CD4-positive, alpha-beta T cell (primary cell): ENCODE results near the gene TMEM145. TPM values are rescaled to one million over a fixed set of nuclear protein-coding genes. Genes with fewer than 3 reads are reported as not detected.

Experiments used
- ATAC-seq: fragments of 200-7000 bp; cut with Tn5 transposase; one replicate; pipeline ENCODE4 v1.10.0; 2022; ENCODE audit warnings: mild to moderate bottlenecking; ENCODE audit not compliant: poor library complexity
- CTCF ChIA-PET: fragments of 350-600 bp; sonication (Branson Sonifier 250); formaldehyde crosslinking; loops from one replicate; lab custom pipeline; 2021; ENCODE audit warnings: antibody characterized with exemption, inconsistent platforms; lab: Charles Lee
- POLR2A ChIA-PET: fragments of 350-600 bp; sonication (Branson Sonifier 250); formaldehyde crosslinking; loops from one replicate; lab custom pipeline; 2021; ENCODE audit warnings: antibody characterized with exemption, inconsistent platforms; lab: Charles Lee
- DNase-seq, 14 experiments: peaks; one replicate each; pipeline ENCODE4 v3.0.0-alpha.2; 2013 to 2020; ENCODE audit warnings: mixed read lengths in 2 of 14
- H3K27ac ChIP-seq, 2 donors: one replicate each; pipeline versions ENCODE4 v1.5.1 to v1.7.0; 2013; ENCODE audit warnings: low read length in 2 of 2, low read depth in 1 of 2, mild to moderate bottlenecking in 1 of 2
- H3K27me3 ChIP-seq, 2 experiments: 1 replicate in 1 of 2; 2 replicates in 1 of 2; pipeline versions ENCODE4 v1.6.1 to v1.7.0; 2013; ENCODE audit warnings: low read length in 2 of 2, control low read depth in 1 of 2, mild to moderate bottlenecking in 1 of 2, moderate library complexity in 1 of 2; ENCODE audit not compliant: insufficient read depth in 2 of 2, control insufficient read depth in 1 of 2
- H3K36me3 ChIP-seq: one replicate; pipeline ENCODE4 v1.6.1; 2013; ENCODE audit warnings: low read length, control low read depth; ENCODE audit not compliant: insufficient read depth
- H3K4me1 ChIP-seq: one replicate; pipeline ENCODE4 v1.6.1; 2013; ENCODE audit warnings: low read length, control low read depth; ENCODE audit not compliant: insufficient read depth
- H3K4me3 ChIP-seq: one replicate; pipeline ENCODE4 v1.5.1; 2013; ENCODE audit warnings: mild to moderate bottlenecking, low read length, moderate library complexity
- H3K9me3 ChIP-seq, 2 experiments: 1 replicate in 1 of 2; 2 replicates in 1 of 2; pipeline versions ENCODE4 v1.6.1 to v1.7.0; 2013; ENCODE audit warnings: low read length in 2 of 2, mild to moderate bottlenecking in 2 of 2, control low read depth in 1 of 2, moderate library complexity in 1 of 2; ENCODE audit not compliant: control insufficient read depth in 1 of 2, insufficient read depth in 1 of 2
- H3K27ac Mint-ChIP-seq: one replicate; pipeline ENCODE4 v1.8.0; 2020; ENCODE audit warnings: mixed read lengths
- H3K27me3 Mint-ChIP-seq: one replicate; pipeline ENCODE4 v1.8.0; 2021; ENCODE audit warnings: mixed read lengths
- H3K36me3 Mint-ChIP-seq: one replicate; pipeline ENCODE4 v1.8.0; 2021; ENCODE audit warnings: low read depth, mixed read lengths
- H3K4me1 Mint-ChIP-seq: one replicate; pipeline ENCODE4 v1.8.0; 2021; ENCODE audit warnings: low read depth, mixed read lengths
- H3K4me3 Mint-ChIP-seq: one replicate; pipeline ENCODE4 v1.8.0; 2020; ENCODE audit warnings: mild to moderate bottlenecking, mixed read lengths
- H3K9me3 Mint-ChIP-seq: one replicate; pipeline ENCODE4 v1.8.0; 2020; ENCODE audit warnings: mixed read lengths
- intact Hi-C, 2 experiments: fragments of 100-400 bp; cut with DNase I in 1 of 2; cut with micrococcal nuclease in 1 of 2; formaldehyde crosslinking; loops; one replicate each; pipeline versions ENCODE4 v1.15.1 to v1.9.0; 2023 to 2025; cut with DNase I, micrococcal nuclease
- total RNA-seq, 174 experiments: library from RNA in 2 of 174; stranded (reverse) in 2 of 174; gene quantifications; one replicate each; pipeline ENCODE4 v1.2.3 and lab custom pipeline; 2021 to 2026
- TF ChIP-seq, protein P1 (sequence below): fragments of 200-600 bp; IDR thresholded peaks from one replicate; pipeline ENCODE4 v1.8.0; 2022; ENCODE audit warnings: antibody characterized with exemption, mild to moderate bottlenecking

TMEM145 gene
- total RNA-seq, 2 experiments from 2014 or later = not detected

DNA sequence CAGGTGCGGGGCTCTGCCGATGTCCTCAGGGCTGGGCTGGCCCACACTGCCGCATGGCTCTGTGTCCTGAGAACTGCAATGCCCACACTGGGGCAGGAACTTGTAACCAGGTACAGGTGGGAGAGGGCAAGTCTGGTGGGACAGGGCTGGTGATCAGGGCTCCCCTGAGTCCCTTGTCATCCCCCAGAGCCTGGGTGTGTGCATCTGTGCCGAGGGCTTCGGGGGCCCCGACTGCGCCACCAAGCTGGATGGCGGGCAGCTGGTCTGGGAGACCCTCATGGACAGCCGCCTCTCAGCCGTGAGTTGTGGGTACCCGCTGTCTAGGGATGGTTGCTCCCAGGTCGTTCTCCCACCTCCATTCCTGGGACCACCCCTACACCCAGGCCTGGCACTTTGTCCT lies 42.8 kb downstream of the TMEM145 start:
- no peak for ATAC-seq
- no peak for DNase-seq
- H3K9me3 Mint-ChIP-seq = no peaks in the 10 kb centered on the region

DNA sequence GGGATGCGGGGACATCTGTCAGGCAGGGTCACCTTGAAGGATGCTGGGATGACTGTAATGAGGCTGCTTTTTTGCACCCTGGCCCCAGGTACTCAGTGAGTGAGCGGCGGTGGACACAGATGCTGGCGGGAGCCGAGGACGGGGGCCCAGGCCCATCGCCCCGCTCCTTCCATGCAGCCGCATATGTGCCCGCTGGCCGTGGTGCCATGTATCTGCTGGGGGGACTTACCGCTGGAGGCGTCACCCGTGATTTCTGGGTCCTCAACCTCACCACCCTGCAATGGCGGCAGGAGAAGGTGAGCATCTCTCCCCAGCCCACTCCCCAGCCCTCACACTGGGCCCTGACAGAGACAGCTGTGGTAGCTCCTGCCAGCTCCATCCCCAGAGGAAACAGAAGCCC lies 43.6 kb downstream of the TMEM145 start:
- H3K4me3 ChIP-seq = no peak overlapping the region
- Mint-ChIP-seq H3K9me3 (no peaks in the 10 kb centered on the region), H3K4me3 (no peak overlapping the region), H3K4me1 (no peaks in the 10 kb centered on the region), H3K27me3 (no peaks in the 10 kb centered on the region), H3K27ac (no peak overlapping the region), H3K36me3 (peaks cover 8% of the 10 kb centered on the region)
- no peaks in the 10 kb centered on the region for H3K4me1 ChIP-seq
- TF ChIP-seq, protein P1, sequence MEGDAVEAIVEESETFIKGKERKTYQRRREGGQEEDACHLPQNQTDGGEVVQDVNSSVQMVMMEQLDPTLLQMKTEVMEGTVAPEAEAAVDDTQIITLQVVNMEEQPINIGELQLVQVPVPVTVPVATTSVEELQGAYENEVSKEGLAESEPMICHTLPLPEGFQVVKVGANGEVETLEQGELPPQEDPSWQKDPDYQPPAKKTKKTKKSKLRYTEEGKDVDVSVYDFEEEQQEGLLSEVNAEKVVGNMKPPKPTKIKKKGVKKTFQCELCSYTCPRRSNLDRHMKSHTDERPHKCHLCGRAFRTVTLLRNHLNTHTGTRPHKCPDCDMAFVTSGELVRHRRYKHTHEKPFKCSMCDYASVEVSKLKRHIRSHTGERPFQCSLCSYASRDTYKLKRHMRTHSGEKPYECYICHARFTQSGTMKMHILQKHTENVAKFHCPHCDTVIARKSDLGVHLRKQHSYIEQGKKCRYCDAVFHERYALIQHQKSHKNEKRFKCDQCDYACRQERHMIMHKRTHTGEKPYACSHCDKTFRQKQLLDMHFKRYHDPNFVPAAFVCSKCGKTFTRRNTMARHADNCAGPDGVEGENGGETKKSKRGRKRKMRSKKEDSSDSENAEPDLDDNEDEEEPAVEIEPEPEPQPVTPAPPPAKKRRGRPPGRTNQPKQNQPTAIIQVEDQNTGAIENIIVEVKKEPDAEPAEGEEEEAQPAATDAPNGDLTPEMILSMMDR = no peak
- DNase-seq = no peak
- CTCF ChIA-PET = no interaction called here
- H3K27ac ChIP-seq = no peak overlapping the region
- POLR2A ChIA-PET = no interaction called here
- no peak for ATAC-seq
- H3K9me3 ChIP-seq = no peaks in the 10 kb centered on the region
- peaks cover 4% of the 10 kb centered on the region for H3K36me3 ChIP-seq
- intact Hi-C loops = no loop called here
- no peaks in the 10 kb centered on the region for H3K27me3 ChIP-seq

More for the DNA sequence above, 42.8 kb downstream of the TMEM145 start:
- Histone ChIP-seq H3K36me3 (peaks cover 4% of the 10 kb centered on the region), H3K4me3 (no peak overlapping the region), H3K27me3 (no peaks in the 10 kb centered on the region), H3K27ac (no peak overlapping the region), H3K4me1 (no peaks in the 10 kb centered on the region), H3K9me3 (no peaks in the 10 kb centered on the region)
- Mint-ChIP-seq H3K27me3 (no peaks in the 10 kb centered on the region), H3K27ac (no peak overlapping the region), H3K36me3 (peaks cover 8% of the 10 kb centered on the region), H3K4me1 (no peaks in the 10 kb centered on the region), H3K4me3 (no peak overlapping the region)
- CTCF ChIA-PET = no interaction called here
- POLR2A ChIA-PET = no interaction called here
- TF ChIP-seq, protein P1 = no peak
- intact Hi-C loops = no loop called here

DNA sequence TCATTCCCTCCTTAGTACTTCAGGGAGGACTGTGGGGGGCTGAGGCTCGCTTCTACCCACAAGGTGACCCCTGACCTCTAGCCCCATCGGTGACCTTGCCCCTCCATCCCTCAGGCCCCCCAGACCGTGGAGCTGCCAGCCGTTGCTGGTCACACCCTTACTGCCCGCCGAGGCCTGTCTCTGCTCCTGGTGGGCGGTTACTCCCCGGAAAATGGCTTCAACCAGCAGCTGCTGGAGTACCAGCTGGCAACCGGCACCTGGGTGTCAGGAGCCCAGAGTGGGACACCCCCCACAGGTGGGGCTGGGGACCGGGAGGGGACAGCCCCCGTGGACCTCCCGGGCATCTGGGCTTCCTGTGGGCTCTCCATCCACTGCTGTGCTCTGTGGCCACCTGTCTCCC lies 44.2 kb downstream of the TMEM145 start:
- Mint-ChIP-seq H3K36me3 (peaks cover 8% of the 10 kb centered on the region), H3K4me1 (no peaks in the 10 kb centered on the region), H3K4me3 (no peak overlapping the region), H3K27ac (no peak overlapping the region), H3K27me3 (no peaks in the 10 kb centered on the region), H3K9me3 (no peaks in the 10 kb centered on the region)
- Histone ChIP-seq H3K27me3 (no peaks in the 10 kb centered on the region), H3K4me3 (no peak overlapping the region), H3K27ac (no peak overlapping the region), H3K9me3 (no peaks in the 10 kb centered on the region), H3K4me1 (no peaks in the 10 kb centered on the region), H3K36me3 (peaks cover 4% of the 10 kb centered on the region)
- TF ChIP-seq, protein P1 = no peak
- ATAC-seq = no peak
- ChIA-PET POLR2A (no interaction called here), CTCF (no interaction called here)
- no peak for DNase-seq
- intact Hi-C loops = no loop called here
